ENCODE measurements around the gene GPR108.

DNA sequence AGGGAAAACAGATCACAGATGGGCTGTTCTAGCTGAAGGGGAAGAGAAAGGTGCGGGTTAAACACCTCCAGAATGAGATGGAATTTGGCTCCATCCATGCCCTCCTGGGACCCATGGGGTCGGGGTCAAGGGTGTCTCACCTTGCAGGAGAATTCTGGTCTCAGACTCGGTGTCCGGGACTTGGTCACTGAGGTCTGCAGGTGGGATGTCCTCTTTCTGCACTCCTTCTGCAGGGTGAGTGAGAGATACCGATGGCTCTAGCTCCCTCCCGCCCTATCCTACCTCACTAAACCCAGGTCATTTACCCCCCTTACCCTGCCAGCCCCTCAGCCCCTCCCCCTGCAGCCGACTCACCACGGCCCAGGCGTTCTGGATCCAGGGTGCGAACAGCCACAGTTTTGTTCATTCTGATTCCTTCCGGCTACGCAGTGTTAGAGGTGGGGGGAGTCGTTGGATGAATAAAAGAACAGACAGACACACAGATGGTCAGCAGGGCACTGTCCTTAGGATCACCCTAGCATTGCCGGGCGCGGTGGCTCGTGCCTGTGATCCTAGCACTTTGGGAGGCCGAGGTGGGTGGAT lies 41.0 kb downstream of the GPR108 start:
- TF ChIP-seq ZBTB7A (IDR thresholded peaks at IDR 0.05; ENCODE audit: low read depth), result no peak
- TF ChIP-seq NFIC (IDR thresholded peaks at IDR 0.05), result no peak
- no peak for TF ChIP-seq EP300 (IDR thresholded peaks at IDR 0.05; ENCODE audit: borderline replicate concordance)
